Occipital lobe (tissue), 2 donors: ENCODE measurements around the gene SPPL2A. TPM values are rescaled to one million over a fixed set of nuclear protein-coding genes. Genes with fewer than 3 reads are reported as not detected.
"Not testable (repeated sequence)": the region's sequence is repeated elsewhere in the genome, so short reads cannot be mapped to it uniquely, and the experiment has no call there.

Source experiments
- DNase-seq: peaks from one replicate; lab custom pipeline; 2025; lab: John Stamatoyannopoulos, UW
- total RNA-seq: library from RNA; depleted of rRNA; stranded (reverse); fragments of >200 nt; gene quantifications from one replicate; pipeline ENCODE4 v1.2.3, GENCODE V29; 2014

SPPL2A gene
- total RNA-seq, 1 donor from 2014 or later = 36.0 TPM

DNA sequence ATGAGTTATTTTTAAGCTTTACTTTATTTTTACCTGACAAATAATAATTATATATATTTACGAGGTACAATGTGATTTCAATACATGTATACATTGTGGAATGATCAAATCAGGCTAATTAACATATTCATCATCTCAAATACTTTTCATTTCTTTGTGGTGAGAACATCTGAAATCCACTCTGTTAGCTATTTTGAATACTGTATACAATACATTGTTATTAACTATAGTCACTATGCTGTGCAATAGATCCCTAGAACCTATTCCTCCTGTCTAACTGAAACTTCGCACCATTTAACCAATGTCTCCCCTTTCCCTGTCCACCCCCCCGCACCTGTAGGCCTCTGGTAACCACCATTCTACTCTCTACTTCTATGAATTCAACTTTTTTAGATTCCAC, 7.9 kb upstream of the SPPL2A start:
- DNase-seq = no peak

DNA sequence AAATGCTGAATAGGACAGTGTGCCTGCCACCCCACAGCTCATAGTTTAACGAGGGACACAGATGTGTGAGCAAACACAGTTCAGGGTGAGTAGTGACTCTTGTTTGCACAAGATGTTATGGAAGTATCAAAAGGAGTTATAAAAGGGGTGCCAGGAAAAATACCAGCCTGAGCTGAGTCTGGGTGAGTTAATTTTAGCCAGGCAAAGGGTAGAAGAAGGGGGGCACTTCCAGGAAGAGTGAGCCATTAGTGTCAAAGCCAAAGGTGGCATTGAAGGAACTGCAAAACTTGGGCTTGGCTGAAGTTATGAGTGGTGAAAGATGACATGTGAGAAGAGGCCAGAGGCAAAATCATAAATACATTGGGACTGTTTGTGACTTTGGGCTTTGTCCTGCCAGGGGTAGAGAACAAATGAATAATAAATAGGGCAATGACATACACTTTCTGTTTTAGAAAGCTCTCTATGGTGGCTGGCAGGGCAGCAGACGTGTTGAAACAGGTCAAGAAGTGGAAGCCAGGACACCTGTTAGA, 1.9 kb upstream of the SPPL2A start:
- DNase-seq = no peak

DNA sequence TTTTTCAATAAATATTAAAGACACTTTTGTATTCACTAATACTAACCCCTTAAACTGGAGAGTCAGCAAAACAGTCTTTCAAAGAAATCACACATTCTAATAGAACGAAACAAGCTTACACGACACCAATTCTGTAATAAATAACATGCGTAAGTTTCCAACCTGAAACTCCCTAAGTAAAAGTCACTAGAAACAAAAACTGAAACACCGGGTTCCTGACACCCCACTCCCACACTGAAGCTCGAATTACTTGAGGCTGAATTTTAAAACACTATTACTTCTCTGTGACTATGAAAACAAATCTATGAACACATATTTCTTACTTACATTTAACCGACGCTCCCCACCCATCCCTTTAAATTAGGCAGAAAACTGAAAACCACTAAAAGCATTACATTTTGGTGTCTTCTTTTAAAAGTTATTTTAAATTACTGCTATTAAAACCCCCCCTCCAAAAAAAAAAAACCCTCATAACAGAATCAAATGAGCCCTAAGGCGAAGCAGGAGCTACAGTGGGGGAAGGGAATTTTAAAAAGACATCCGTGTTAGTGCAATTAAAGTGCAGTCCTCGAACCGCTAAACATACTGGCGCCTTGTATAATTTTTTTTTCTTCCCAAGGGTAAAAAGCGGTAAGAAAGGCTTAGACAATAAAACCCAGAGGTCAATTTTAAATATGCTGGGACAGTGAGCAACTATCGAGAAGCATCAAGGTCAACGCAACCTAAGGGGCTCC, 878 bp downstream of the SPPL2A start:
- DNase-seq = no peak

DNA sequence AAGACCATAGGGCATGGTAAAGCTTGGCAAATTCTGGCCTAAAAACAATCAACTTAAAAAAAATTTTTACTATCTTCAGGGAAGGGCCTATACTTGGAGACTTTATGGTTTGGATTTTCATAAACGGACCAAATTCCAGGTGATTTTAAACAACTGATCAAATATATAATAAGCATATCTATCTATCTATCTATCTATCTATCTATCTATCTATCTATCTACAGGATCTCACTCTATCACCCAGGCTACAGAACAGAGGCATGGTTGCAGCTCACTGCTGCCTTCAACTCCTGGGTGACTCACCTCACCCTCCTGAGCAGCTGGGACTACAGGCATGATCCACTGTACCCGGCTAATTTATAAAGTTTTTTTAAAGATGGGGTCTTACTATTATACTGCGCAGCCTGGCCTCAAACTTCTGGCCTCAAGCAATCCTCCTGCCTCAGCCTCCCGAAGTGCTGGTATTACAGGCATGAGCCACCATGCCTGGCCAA, 6.7 kb downstream of the SPPL2A start:
- DNase-seq = no peak

DNA sequence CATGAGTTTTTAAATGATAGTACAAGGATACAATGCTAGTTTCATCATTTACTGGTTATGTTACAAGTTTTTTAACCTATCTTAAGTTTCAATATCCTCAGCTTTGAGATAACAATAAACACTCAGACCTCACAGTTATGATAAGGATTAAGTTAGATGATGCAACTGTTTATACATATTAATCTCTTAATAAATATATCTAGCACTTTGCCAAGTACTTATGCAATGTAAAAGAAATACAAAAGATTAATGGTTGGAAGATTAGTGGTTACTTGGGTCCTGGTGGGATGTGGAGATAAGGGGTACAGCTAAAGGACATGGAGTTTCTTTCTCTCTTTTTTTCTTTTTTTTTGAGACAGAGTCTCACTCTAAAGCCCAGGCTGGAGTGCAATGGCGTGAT, 12.0 kb downstream of the SPPL2A start:
- no peak for DNase-seq

DNA sequence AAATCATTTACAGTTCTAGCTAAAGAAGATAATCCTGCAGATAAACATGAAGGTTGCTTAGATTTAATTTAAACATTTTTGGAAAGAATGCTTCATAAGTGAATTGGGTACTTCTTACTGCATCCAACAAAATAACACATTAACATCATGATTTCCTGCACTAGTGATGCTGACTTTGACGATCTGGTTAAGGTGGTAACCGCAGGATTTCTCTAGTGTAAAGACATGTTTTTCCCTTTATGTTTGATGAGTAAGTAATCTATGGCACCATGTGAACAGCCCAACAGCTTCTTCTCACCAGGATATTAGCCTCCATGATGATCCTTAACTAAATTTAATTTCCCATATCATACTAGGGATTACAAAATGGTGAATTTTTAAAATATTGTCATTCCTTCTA, 14.1 kb downstream of the SPPL2A start:
- DNase-seq = no peak

DNA sequence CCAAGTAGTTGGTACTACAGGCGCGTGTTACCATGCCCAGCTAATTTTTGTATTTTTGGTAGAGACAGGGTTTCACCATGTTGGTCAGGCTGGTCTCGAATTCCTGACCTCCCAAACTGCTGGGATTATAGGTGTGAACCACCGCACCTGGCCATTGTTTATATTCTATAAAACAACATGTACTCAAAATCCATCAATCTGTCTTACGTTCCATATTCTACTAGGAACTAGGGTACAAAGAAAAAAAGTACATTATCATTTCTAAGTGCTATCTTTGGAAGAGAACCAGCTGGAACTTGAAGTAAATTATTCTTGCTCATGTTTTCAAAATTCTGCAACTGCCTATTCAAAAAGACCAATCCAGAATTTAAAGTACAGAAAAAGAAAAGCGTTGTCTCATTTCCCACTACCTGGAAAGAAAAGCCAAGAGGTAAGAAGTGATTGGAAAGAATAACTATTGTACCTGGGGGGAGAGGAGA, 15.2 kb downstream of the SPPL2A start:
- DNase-seq = no peak

DNA sequence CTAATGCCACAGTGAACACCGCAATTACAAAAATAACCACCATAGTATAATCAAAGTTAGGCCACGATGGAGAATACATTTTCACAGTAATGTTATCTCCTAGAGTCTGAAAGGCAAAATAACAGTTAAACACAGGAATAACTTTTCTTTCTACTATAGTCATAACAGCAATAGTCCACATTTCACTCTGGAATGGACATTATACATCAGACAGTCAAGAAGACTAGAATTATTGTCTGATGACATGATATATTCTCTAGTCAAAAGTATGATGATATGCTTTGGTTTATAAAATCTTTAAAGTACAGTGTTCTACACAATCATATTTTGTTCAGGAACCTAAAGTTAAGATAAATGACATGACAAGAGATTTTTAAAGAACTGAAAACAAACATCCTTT, 18.0 kb downstream of the SPPL2A start:
- DNase-seq = no peak

DNA sequence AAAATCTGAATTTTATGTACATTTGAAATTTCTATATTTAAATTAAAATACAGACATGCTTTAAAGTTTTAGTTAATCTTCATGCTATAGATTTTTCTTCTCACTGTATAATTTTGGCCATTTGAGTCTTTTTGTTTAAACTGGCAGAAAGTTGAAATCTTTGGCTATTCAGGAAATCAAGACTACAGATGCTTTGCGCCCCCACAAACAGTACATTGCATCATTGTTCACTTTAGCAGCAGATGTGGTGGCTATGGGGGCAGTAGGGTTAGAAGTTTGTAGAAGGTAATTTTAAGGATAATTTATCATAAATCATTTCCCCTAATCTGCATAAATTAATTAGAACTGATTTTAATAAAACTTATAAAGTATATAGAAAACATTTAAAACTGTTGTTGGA, 20.9 kb downstream of the SPPL2A start:
- DNase-seq = no peak

DNA sequence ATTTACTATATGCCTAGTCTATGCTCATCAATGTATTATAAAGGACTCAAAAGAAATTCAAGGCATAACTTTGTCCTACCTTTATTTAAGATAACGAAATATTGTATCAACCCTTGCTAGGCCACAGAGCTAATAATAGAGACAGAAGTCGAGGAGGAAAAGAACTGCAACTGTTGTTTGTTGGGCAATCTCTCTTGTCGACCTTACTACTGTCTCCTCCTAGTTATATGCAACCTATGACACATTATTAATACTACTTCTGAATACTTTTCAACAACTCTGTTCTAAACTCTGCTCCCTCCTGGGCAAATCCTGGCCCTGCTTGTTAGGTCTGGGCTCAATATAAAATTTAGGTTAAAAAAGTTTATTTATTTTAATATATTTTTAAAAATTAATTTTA, 24.6 kb downstream of the SPPL2A start:
- no peak for DNase-seq

DNA sequence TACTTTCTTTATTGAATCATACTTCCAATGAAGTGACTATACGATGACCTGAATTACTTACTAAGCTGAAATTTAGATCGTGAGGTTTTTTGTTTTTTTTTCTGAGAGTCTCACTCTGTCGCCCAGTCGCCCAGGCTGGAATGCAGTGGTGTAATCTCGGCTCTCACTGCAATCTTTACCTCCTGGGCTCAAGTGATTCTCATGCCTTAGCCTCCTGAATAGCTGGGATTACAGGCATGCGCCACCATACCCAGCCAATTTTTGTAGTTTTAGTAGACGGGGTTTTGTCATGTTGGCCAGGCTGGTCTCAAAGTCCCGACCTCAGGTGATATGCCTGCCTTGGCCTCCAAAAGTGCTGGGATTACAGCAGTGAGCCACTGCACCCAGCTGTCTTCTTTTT, 28.7 kb downstream of the SPPL2A start:
- DNase-seq = no peak

DNA sequence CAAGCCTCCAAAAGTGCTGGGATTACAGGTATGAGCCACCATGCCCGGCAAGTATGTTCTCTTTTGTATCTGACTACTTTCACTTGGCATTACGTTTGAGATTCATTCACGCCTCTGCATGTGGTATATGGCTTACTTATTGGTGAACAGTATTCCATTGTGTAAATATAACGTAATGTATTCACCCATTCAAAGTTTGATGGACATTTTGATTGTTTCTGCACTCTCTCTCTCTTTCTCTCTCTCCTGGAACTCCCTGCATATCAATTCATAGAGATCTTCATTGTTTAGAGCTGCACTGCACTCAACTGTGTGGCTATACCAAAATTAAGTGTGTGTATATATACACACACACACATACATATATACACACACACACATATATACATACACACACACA, 30.4 kb downstream of the SPPL2A start:
- no peak for DNase-seq

DNA sequence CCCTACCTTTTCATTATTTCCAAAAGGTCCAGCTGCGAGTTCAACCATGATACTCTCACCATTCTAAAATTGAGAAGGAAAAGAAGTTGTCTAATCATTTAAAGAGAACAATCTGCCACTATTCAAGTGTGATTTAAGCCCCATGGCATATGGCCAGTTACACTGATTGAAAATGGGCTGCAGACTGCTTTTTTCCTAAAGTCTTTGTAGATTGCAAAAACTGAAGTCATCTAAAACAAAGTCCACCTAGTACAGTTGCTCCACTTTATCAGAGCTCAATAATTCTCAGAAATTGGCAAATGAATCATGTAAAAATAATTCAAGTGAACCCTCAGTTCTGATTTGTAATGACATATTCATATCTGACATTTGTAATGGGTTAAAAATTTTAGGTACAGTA, 39.2 kb downstream of the SPPL2A start:
- no peak for DNase-seq

DNA sequence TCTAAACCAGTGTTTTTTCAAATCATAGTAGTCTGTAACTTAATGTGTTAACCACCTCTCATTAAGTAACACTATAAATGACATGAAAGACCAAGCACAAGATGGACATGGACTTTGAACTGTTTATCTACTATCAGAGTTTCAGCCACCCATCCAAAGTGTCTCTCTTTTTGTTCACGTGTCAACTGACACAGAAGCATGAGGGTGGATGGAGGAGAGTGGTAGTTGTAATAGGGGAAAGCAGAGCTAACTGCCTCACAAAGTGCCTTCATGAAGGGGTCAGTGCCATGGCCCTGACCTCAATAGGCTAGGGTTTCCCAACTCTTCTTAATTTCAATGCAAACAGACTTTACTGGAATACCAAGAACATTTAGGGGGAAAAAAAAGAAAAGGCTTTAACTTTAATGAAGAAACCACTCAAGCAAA, 46.8 kb downstream of the SPPL2A start:
- DNase-seq = no peak

DNA sequence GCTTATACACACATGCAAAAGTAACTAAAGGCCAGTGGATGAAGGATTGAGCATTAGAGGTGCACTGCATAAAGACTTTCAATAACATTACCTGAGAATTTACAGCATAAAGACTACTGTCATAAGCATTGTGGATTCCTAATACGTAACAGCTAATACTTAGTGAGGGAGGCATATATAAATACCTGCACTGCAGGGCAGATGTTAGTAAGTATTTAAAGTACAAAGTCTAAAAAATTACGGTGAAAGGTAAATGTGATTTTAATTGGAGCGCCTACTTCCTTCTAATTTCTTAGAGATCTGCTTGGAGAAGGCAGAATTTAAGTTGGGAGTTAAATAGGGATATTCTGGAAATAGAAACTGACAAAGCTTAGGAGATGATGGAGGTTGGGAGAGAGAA, 53.5 kb downstream of the SPPL2A start:
- no peak for DNase-seq

DNA sequence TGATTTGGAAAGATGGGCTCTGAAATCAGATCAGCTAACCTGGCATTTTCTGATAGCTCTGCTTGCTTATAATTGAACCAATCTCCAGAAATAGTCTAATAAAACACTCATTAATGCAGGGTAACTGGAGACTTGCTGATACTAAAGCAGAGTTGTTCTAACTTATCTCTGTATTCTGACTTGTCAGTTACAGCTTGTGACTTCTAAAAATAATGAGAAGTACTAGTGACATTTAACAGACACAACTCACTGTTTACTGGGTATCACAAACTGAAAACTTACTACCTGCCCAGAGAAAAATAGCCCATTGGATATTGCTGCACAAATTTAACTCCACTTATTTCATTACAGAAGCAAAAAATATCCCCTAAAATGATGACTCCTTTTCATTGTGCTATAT, 54.9 kb downstream of the SPPL2A start:
- no peak for DNase-seq

DNA sequence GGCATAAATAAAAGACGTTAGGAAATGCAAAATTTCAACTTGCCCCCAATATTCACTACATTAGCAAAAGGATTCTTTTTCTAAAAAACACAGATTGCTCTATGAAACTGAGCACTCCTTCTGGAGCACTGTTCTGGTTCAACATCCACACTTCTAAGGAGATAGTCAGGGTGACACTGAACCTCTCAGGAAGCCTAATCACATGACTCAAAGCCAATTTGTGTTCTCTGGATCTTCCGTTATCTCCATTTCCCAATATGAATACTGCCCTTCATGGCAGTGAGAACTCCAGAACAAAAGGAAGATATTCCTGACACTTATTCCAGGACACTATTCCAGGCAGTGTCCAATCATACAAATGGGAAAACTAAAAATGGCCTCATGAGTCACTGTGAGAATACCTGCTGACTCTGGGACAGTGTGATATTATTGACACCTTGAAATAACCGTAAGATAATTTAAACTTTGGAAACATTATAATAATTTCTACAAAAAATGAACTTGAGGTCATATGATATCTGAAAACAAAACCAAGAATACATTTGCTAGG, 57.6 kb downstream of the SPPL2A start:
- no peak for DNase-seq

DNA sequence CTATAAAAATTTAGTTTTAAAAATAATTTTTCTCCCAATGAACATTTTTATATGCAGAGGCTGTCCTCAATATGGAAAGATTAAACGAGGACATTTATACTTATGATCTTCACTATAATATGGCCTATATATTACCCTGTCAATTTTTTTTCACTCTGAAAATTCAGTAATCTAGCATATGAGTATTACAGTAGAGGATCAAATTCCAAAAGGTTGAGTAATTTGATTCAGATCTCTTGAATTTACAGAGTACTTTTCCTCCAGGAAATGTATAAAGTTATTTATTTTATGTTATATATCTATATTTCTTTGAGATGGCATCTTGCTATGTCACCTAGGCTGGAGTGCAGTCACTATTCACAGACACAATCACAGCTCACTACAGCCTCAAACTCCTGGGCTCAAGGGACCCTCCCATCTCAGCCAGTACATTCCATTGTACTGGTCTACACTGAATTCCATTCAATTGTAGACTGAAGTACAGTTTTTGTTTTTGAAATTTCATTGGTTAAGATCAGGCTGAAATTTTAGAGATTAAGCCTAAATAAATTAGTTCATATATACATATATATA, 62.7 kb downstream of the SPPL2A start:
- no peak for DNase-seq

DNA sequence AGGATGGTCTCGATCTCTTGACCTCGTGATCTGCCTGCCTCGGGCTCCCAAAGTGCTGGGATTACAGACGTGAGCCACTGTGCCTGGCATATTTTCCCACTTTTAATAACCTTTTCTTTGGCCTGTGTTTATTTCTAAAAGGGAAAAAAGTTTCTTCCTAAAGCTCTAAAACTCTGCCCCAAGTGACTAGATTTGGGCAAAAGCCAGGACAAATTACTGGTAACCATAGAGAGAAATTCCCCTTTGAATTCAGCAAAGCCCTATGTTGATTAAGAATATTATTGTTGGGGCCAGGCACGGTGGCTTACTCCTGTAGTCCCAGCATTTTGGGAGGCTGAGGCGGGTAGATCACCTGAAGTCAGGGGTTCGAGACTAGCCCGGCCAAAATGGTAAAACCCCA, 67.4 kb downstream of the SPPL2A start:
- no peak for DNase-seq

DNA sequence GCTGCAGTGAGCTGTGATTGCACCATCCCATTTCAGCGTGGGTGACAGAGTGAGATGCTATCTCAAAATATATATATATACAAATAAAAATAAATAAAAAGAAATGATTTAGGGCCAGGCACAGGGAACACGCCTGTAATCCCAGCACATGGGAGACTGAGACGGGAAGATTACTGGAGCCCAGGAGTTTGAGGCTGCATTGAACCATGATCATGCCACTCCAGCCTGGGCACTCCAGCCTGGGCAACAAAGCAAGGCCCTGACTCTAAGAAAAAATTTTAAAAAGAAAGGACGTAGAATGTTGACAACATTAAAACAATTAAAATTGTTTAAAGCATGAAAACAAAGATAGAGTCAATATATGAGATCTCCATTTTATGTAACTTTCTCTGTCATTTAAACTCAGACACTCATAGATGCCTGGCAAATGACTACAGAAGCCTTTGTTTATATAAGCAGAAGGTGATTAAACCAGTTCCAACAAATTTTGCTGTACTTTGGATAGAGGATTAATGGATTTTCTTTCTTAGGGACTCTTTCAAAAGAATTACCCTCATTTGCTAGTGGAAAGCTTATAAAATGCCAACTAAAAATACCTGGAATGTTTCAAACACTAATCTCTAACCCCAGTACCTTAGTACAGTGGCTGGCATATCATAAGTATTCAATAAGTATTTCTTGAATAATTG, 68.3 kb downstream of the SPPL2A start:
- DNase-seq = no peak

DNA sequence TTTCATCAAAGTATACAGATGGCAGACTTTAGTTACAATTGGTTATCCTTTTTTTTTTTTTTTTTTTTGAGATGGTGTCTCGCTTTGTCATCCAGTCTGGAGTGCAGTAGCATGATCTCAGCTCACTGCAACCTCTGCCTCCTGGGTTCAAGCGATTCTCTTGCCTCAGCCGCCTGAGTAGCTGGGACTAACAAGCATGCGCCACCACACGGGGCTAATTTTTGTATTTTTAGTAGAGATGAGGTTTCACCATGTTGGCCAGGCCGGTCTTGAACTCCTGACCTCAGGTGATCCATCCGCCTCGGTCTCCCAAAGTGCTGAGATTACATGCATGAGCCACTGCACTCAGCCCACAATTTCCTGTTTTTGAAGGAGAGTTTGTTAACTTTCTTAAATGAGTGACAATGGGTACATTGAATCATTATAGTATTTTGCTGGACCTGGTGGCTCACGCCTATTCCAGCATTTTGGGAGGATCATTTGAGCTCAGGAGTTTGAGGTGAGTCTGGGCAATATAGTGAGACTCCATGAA, 70.8 kb downstream of the SPPL2A start:
- not testable (repeated sequence) for DNase-seq
